KOPT-K1 (cell line): ENCODE measurements around the gene CT47A1.
"Not testable (repeated sequence)": the region's sequence is repeated elsewhere in the genome, so short reads cannot be mapped to it uniquely, and the experiment has no call there.

ENCODE experiments used
- H3K27ac ChIP-seq: fragments of 200-600 bp; sonication (generic); 2 replicates; pipeline ENCODE4 v1.5.1; 2016; ENCODE audit warnings: antibody characterized with exemption, mild to moderate bottlenecking, low read depth, low read length; ENCODE audit not compliant: poor library complexity, severe bottlenecking
- H3K36me3 ChIP-seq: fragments of 200-600 bp; sonication (generic); 2 replicates; pipeline ENCODE4 v1.5.1; 2017; ENCODE audit warnings: antibody characterized with exemption, mild to moderate bottlenecking, low read length, moderate library complexity; ENCODE audit not compliant: insufficient read depth
- H3K9me3 ChIP-seq: fragments of 200-600 bp; sonication (generic); 2 replicates; pipeline ENCODE4 v1.5.1; 2017; ENCODE audit warnings: antibody characterized with exemption, low read length, mild to moderate bottlenecking; ENCODE audit not compliant: insufficient read depth, poor library complexity, severe bottlenecking

CT47A1 gene

DNA sequence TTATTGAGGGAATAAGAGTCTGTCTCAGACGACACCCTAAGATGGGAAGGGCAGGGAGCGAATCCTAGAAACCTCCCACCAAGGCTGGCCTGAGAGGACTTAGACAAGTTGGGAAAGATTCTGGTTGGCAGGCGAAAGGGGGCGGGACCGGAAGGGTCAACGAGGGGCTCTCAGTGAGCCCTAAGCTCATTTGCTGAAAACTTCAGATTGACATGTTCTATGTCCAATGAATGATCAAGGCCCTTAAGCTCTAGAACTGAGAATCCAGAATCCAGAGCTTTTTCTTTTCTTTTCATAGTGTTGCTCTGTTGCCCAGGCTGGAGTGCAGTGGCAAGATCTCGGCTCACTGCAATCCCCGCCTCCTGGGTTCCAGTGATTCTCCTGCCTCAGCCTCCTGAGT lies at the start of gene CT47A1:
Gene CT47A1, minus strand, starts transcription at position 101 of the 400 bp plus-strand sequence. CDS start 231 bp downstream, outside the sequence.
- not testable (repeated sequence) for H3K36me3 ChIP-seq, H3K9me3 ChIP-seq, H3K27ac ChIP-seq

DNA sequence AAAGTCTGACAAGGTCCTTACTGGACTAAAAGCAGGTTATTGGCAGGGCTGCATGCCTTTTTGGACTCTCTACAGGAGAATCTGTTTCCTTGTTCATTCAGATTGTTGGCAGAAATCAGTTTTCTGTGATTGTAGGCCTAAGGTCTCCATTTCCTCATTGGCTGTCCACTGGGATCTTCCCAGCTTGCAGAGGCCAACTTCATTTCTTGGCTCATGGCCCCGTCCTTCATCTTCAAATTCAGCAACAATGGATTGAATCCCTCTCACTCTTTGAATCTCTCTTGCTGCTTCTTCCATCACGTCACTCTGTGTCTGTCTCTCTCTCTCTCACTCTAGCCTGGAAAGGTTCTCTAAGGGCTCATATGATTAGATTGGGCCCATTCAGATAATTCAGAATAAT lies 47.0 kb upstream of the CT47A1 start:
- no peaks in the 10 kb centered on the region for H3K9me3 ChIP-seq
- H3K36me3 ChIP-seq = no peaks in the 10 kb centered on the region
- H3K27ac ChIP-seq = no peak overlapping the region

- H3K9me3 ChIP-seq = no peaks in the 10 kb centered on the region
- no peak overlapping the region for H3K27ac ChIP-seq
- H3K36me3 ChIP-seq = no peaks in the 10 kb centered on the region
These were observed 44.5 kb upstream of the CT47A1 start for GRCh38 chrX:121030083-121030482.

DNA sequence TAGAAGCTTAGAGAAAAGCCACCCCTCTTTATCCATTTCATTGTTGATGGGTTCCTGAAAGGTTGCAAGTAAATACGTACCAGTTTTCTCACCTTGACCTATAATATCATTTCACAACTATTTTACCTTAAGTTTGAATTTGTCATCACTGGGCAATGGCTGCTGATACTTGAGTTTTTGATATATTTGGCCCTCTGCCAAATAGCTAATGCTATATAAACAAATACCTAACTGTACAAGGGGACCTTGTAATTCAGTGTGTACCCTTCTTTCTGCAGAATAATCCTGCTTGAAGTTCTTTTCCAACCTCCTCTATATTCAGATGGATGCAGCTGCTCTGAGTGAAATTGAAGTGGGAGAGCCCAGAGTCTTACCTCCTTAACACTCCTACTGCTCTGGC lies 42.9 kb upstream of the CT47A1 start:
- Histone ChIP-seq H3K9me3 (no peaks in the 10 kb centered on the region), H3K27ac (no peak overlapping the region), H3K36me3 (no peaks in the 10 kb centered on the region)

GRCh38 chrX:121014826-121015225 lies 29.3 kb upstream of the CT47A1 start:
- Histone ChIP-seq H3K36me3 (no peaks in the 10 kb centered on the region), H3K27ac (no peak overlapping the region), H3K9me3 (no peaks in the 10 kb centered on the region)

- Histone ChIP-seq H3K9me3 (no peaks in the 10 kb centered on the region), H3K27ac (no peak overlapping the region), H3K36me3 (no peaks in the 10 kb centered on the region)
These were observed 28.4 kb upstream of the CT47A1 start for GRCh38 chrX:121013897-121014455.

DNA sequence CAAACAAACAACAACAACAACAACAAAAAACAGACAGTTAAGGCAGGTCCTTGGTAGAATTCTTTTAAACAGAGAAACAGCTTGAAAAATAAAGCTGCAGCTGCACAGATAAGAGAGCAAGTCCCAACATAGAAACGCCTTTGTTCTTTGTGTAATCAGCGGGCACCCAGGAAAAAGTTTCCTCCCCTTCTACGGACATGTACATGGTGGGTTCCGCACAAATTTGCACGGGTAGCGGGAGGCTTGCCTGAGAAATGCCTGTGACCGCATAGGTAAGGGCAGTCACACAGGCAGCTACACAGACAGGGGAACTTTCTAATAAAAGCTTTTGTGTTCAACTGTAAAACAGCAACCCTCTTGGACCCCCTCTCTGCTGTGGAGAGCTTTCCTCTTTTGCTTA lies 25.7 kb upstream of the CT47A1 start:
- Histone ChIP-seq H3K9me3 (no peaks in the 10 kb centered on the region), H3K27ac (no peak overlapping the region)

DNA sequence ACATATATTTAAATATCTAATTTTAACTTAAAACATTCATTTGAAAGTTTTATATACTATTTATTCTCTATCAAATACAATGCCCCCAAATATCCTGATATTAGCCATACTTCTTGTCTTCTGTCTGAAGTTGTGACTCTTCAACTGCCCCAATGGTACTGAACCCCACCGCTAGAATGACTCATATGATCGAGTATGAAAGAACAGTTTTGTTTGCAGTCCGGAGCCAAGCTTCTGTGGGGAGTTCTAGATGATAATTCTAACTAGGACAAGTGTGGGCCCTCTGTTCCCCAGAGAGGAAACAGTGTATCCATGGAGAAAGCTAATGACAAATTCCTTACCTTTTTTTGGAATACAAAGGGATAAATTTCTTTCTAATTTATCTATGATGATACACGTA lies 24.7 kb upstream of the CT47A1 start:
- no peaks in the 10 kb centered on the region for H3K36me3 ChIP-seq
- H3K27ac ChIP-seq = no peak overlapping the region
- H3K9me3 ChIP-seq = no peaks in the 10 kb centered on the region

More for the DNA sequence above, 25.7 kb upstream of the CT47A1 start:
- no peaks in the 10 kb centered on the region for H3K36me3 ChIP-seq

- Histone ChIP-seq H3K9me3 (no peaks in the 10 kb centered on the region), H3K36me3 (no peaks in the 10 kb centered on the region), H3K27ac (no peak overlapping the region)
These were observed 24.2 kb upstream of the CT47A1 start for GRCh38 chrX:121009764-121010163.

GRCh38 chrX:121008920-121009319 lies 23.4 kb upstream of the CT47A1 start:
- Histone ChIP-seq H3K27ac (no peak overlapping the region), H3K36me3 (no peaks in the 10 kb centered on the region), H3K9me3 (no peaks in the 10 kb centered on the region)

- Histone ChIP-seq H3K27ac (no peak overlapping the region), H3K36me3 (no peaks in the 10 kb centered on the region), H3K9me3 (no peaks in the 10 kb centered on the region)
These were observed 15.0 kb upstream of the CT47A1 start for GRCh38 chrX:121000589-121000988.

DNA sequence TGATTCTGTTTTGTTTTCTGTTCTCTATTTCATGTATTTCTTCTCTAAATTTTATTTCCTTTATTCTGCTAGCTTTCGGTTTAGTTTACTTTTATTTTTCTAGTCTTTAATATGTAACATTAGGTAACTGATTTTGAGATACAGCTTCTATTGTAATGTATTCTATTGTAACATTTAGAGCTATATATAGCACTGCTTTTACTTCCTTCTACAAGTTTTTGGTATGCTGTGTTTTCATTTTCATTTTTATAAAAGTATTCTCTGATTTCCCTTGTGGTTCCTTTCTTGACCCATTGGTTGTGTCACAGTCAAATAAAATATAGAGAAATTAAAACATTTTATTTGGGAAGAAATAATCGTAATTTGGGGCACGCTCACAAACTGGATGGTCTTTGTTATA lies 13.9 kb upstream of the CT47A1 start:
- Histone ChIP-seq H3K9me3 (no peaks in the 10 kb centered on the region), H3K36me3 (no peaks in the 10 kb centered on the region), H3K27ac (no peak overlapping the region)

- H3K36me3 ChIP-seq, H3K27ac ChIP-seq, H3K9me3 ChIP-seq: not testable (repeated sequence)
These were observed 29.1 kb downstream of the CT47A1 start, which contains the start of gene CT47A7 for GRCh38 chrX:120956500-120956899. Gene CT47A7 (minus strand): TSS chrX:120956600. CDS start chrX:120956345, 255 bp downstream.
